AG10803 (cell line): ENCODE measurements around the gene INPP5D.
A peak's percentile ranks its signal among the peaks of the same experiment; 100 is the strongest.

Experiments
- DNase-seq: peaks from one replicate; pipeline ENCODE4 v3.0.0; 2010; ENCODE audit warnings: low read depth
- H3K4me3 ChIP-seq: 2 replicates; pipeline ENCODE4 v1.5.1; 2011; ENCODE audit warnings: mild to moderate bottlenecking, low read length, control low read depth
- CTCF ChIP-seq: conservative IDR thresholded peaks from 2 replicates; pipeline ENCODE4 v1.5.1; 2011; ENCODE audit warnings: mild to moderate bottlenecking, low read length, control low read depth, inconsistent platforms

Gene INPP5D

GRCh38 chr2:233227346-233227978 is 167.3 kb downstream of the INPP5D start:
- DNase-seq: no peak
- no peak overlapping the region for H3K4me3 ChIP-seq
- TF ChIP-seq CTCF: no peak

GRCh38 chr2:233228376-233228775 is 168.2 kb downstream of the INPP5D start:
- peak; percentile 55 for DNase-seq
- no peak overlapping the region for H3K4me3 ChIP-seq
- no peak for TF ChIP-seq CTCF

GRCh38 chr2:233233618-233234230 is 173.6 kb downstream of the INPP5D start:
- DNase-seq: no peak
- no peak for TF ChIP-seq CTCF
- no peak overlapping the region for H3K4me3 ChIP-seq

GRCh38 chr2:233234264-233234663 is 174.1 kb downstream of the INPP5D start:
- DNase-seq: no peak
- TF ChIP-seq CTCF: no peak

GRCh38 chr2:233234996-233235395 is 174.9 kb downstream of the INPP5D start:
- DNase-seq: no peak
- TF ChIP-seq CTCF: no peak
- H3K4me3 ChIP-seq: no peak overlapping the region

More at GRCh38 chr2:233234264-233234663, 174.1 kb downstream of the INPP5D start:
- H3K4me3 ChIP-seq: no peak overlapping the region

GRCh38 chr2:233235977-233236376 is 175.8 kb downstream of the INPP5D start:
- no peak for DNase-seq
- no peak overlapping the region for H3K4me3 ChIP-seq
- TF ChIP-seq CTCF: no peak
